Loucy (cell line): ENCODE data around the gene OXA1L.

Experiments
- CTCF ChIP-seq: fragments of 200-600 bp; sonication (generic); conservative IDR thresholded peaks from 2 replicates; pipeline ENCODE4 v1.5.1; 2014; ENCODE audit warnings: mild to moderate bottlenecking, antibody characterized with exemption, low read length
- EZH2phosphoT487 ChIP-seq: fragments of 200-600 bp; IDR thresholded peaks from 2 replicates; pipeline ENCODE4 v1.6.1; 2018; ENCODE audit warnings: antibody characterized with exemption, mild to moderate bottlenecking, moderate library complexity, borderline replicate concordance

- TF ChIP-seq CTCF (no peak), EZH2phosphoT487 (no peak)
Observed at GRCh38 chr14:22740020-22740419, 26.5 kb upstream of the OXA1L start.
